GM12873 (cell line): ENCODE results near the gene CHN2.

Experiments used
- CTCF ChIP-seq: IDR thresholded peaks from 2 replicates; pipeline ENCODE4 v1.5.1; 2012; ENCODE audit warnings: low read depth, mild to moderate bottlenecking, moderate library complexity, low read length, control low read depth; ENCODE audit not compliant: insufficient read depth; ENCODE audit errors: missing control alignments

Gene CHN2

DNA sequence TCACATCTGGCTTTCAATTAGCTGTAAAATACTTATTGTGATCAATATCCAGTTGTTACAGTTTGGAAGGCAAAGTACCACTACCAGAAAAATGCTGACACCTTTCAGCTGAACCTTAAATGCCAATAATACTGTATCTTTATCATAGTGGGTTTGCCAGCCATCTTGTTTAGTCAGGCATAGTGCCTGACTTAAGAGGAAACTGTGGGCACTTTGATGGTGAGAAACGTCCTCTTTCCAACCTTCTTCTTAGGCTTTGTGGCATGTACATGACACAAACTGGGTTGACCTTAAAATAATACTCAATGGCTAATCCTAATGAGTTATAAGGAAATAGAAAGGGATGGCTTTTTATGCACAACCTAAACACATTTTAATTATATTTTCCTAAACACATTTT lies 316.8 kb downstream of the CHN2 start:
- TF ChIP-seq CTCF: no peak

- TF ChIP-seq CTCF: no peak
Observed at GRCh38 chr7:29511851-29512250, 317.3 kb downstream of the CHN2 start.

DNA sequence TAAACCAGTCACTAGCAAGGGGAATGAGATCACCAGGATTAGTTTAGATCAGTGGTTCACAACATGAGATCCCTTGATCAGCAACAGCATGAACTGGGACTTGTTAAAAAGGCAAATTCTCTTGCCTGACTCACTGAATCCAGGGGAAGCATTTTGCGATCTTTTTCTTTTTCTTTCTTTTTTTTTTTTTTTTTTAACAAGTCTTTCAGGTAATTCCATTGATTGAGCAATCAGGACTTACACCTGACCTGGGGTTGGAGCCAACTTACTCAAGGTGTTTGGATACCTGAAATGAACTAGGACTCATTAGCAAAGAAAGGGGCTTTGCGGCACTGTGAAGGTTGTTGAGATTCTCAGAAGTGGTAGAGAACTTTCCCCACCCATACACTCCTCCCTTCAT lies 321.9 kb downstream of the CHN2 start:
- no peak for TF ChIP-seq CTCF

GRCh38 chr7:29518616-29519015 lies 324.0 kb downstream of the CHN2 start:
- TF ChIP-seq CTCF: no peak

- TF ChIP-seq CTCF: no peak
Observed at GRCh38 chr7:29523728-29524127, 329.2 kb downstream of the CHN2 start.

GRCh38 chr7:29527505-29528108 lies 333.0 kb downstream of the CHN2 start:
- TF ChIP-seq CTCF: no peak
